ENCODE data around the gene MSTN. TPM values are rescaled to one million over a fixed set of nuclear protein-coding genes. Genes with fewer than 3 reads are reported as not detected.

The MSTN gene
- total RNA-seq, 1 donor from 2014 or later: 0.22 TPM

- no peak overlapping the region for H3K27ac Mint-ChIP-seq
- H3K9me3 Mint-ChIP-seq: no peaks in the 10 kb centered on the region
- H3K4me1 Mint-ChIP-seq: no peaks in the 10 kb centered on the region
- H3K36me3 Mint-ChIP-seq: no peaks in the 10 kb centered on the region
- TF ChIP-seq, protein P1, sequence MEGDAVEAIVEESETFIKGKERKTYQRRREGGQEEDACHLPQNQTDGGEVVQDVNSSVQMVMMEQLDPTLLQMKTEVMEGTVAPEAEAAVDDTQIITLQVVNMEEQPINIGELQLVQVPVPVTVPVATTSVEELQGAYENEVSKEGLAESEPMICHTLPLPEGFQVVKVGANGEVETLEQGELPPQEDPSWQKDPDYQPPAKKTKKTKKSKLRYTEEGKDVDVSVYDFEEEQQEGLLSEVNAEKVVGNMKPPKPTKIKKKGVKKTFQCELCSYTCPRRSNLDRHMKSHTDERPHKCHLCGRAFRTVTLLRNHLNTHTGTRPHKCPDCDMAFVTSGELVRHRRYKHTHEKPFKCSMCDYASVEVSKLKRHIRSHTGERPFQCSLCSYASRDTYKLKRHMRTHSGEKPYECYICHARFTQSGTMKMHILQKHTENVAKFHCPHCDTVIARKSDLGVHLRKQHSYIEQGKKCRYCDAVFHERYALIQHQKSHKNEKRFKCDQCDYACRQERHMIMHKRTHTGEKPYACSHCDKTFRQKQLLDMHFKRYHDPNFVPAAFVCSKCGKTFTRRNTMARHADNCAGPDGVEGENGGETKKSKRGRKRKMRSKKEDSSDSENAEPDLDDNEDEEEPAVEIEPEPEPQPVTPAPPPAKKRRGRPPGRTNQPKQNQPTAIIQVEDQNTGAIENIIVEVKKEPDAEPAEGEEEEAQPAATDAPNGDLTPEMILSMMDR (IDR thresholded peaks at IDR 0.05; ENCODE audit: unreplicated experiment): no peak
- no peak for DNase-seq (ENCODE audit: low spot score in 2 of 2, unreplicated experiment in 2 of 2)
- no peaks in the 10 kb centered on the region for H3K27me3 Mint-ChIP-seq (ENCODE audit: low read depth)
- no peak overlapping the region for H3K4me3 Mint-ChIP-seq
Observed at GRCh38 chr2:190065839-190066238, 3.3 kb upstream of the MSTN start.

DNA sequence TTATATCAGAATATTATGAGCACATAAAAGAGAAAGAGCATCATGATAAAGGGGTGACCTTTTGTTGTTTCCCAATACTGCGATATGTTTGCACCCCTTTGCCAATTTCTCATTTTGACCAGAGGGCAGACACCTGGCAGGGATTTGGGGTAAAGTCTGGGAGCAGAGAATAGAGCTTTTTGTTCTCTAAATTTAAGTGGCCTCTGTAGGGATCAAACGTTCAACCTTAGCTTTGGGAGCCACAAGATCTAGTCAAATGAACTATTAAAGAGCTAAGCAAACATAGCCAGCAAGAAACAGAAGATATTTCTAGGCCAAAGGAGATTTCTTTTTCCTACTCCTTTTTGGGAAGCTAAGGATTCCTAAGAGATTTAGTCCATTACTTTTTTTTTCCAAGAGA, 1.1 kb upstream of the MSTN start:
- no peaks in the 10 kb centered on the region for H3K4me1 Mint-ChIP-seq
- no peak overlapping the region for H3K4me3 Mint-ChIP-seq
- no peak overlapping the region for H3K27ac Mint-ChIP-seq
- no peaks in the 10 kb centered on the region for H3K27me3 Mint-ChIP-seq (ENCODE audit: low read depth)
- TF ChIP-seq, protein P1 (IDR thresholded peaks at IDR 0.05; ENCODE audit: unreplicated experiment): no peak
- no peaks in the 10 kb centered on the region for H3K36me3 Mint-ChIP-seq
- H3K9me3 Mint-ChIP-seq: no peaks in the 10 kb centered on the region
- DNase-seq (ENCODE audit: low spot score in 2 of 2, unreplicated experiment in 2 of 2): no peak

DNA sequence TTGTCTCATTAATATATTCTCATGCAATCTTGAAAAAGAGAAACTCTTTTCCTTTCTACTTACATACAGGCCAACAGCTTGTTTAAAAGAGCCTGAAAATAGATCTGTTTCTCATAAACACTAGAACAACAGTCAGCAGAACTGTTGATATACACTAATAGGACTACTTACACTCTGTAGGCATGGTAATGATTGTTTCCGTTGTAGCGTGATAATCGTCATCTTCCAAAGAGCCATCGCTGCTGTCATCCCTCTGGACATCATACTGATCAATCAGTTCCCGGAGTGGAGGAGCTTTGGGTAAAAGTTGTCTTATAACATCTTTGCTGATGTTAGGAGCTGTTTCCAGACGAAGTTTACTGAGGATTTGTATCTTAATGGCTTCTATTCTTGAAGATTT, 476 bp downstream of the MSTN start:
- no peak overlapping the region for H3K4me3 Mint-ChIP-seq

GRCh38 chr2:190060626-190061025, 1.9 kb downstream of the MSTN start:
- no peak overlapping the region for H3K27ac Mint-ChIP-seq
- H3K36me3 Mint-ChIP-seq: no peaks in the 10 kb centered on the region
- TF ChIP-seq, protein P1 (IDR thresholded peaks at IDR 0.05; ENCODE audit: unreplicated experiment): no peak
- no peak for DNase-seq (ENCODE audit: low spot score in 2 of 2, unreplicated experiment in 2 of 2)
- no peaks in the 10 kb centered on the region for H3K9me3 Mint-ChIP-seq
- H3K4me1 Mint-ChIP-seq: no peaks in the 10 kb centered on the region
- H3K4me3 Mint-ChIP-seq: no peak overlapping the region
- no peaks in the 10 kb centered on the region for H3K27me3 Mint-ChIP-seq (ENCODE audit: low read depth)

More for the DNA sequence above, 476 bp downstream of the MSTN start:
- TF ChIP-seq, protein P1 (IDR thresholded peaks at IDR 0.05; ENCODE audit: unreplicated experiment): no peak
- Mint-ChIP-seq H3K9me3 (no peaks in the 10 kb centered on the region), H3K36me3 (no peaks in the 10 kb centered on the region), H3K4me1 (no peaks in the 10 kb centered on the region), H3K27me3 (ENCODE audit: low read depth) (no peaks in the 10 kb centered on the region), H3K27ac (no peak overlapping the region)
- DNase-seq (ENCODE audit: low spot score in 2 of 2, unreplicated experiment in 2 of 2): no peak

DNA sequence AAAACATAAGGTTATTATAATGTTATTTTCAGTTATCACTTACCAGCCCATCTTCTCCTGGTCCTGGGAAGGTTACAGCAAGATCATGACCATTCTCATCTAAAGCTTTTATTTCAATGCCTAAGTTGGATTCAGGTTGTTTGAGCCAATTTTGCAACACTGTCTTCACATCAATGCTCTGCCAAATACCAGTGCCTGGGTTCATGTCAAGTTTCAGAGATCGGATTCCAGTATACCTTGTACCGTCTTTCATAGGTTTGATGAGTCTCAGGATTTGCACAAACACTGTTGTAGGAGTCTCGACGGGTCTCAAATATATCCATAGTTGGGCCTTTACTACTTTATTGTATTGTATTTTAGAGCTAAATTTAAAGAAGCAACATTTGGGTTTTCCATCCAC, 2.5 kb downstream of the MSTN start:
- H3K9me3 Mint-ChIP-seq: no peaks in the 10 kb centered on the region
- no peaks in the 10 kb centered on the region for H3K36me3 Mint-ChIP-seq
- DNase-seq (ENCODE audit: low spot score in 2 of 2, unreplicated experiment in 2 of 2): no peak
- TF ChIP-seq, protein P1 (IDR thresholded peaks at IDR 0.05; ENCODE audit: unreplicated experiment): no peak
- H3K4me3 Mint-ChIP-seq: no peak overlapping the region
- H3K27ac Mint-ChIP-seq: no peak overlapping the region
- no peaks in the 10 kb centered on the region for H3K4me1 Mint-ChIP-seq
- no peaks in the 10 kb centered on the region for H3K27me3 Mint-ChIP-seq (ENCODE audit: low read depth)

DNA sequence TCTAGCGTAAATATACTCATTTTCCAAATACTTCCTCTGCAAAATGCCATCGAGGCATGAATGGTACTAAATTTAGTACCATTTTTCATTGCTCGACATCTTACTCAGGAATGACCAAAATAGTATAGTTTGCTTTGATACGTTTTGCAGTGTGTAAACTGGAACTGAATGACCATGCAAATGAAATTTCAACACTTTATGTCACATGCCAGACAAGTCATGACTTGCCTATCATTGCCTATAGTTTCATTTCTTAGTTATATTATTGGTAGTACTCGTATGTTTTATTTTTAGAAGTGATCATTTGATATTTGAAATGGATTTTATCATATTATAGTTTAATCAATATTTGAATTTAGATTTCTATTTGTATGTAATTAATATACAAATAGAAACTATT, 9.1 kb downstream of the MSTN start:
- no peaks in the 10 kb centered on the region for H3K27me3 Mint-ChIP-seq (ENCODE audit: low read depth)
- no peaks in the 10 kb centered on the region for H3K36me3 Mint-ChIP-seq
- H3K4me3 Mint-ChIP-seq: no peak overlapping the region
- TF ChIP-seq, protein P1 (IDR thresholded peaks at IDR 0.05; ENCODE audit: unreplicated experiment): no peak
- H3K4me1 Mint-ChIP-seq: peaks cover 13% of the 10 kb centered on the region
- no peak overlapping the region for H3K27ac Mint-ChIP-seq
- H3K9me3 Mint-ChIP-seq: no peaks in the 10 kb centered on the region
- no peak for DNase-seq (ENCODE audit: low spot score in 2 of 2, unreplicated experiment in 2 of 2)
